Astrocyte of the hippocampus (primary cell): ENCODE data around the gene LEKR1.

Experiments
- DNase-seq: peaks from one replicate; pipeline ENCODE4 v3.0.0; 2011; ENCODE audit warnings: low read depth, low spot score

The LEKR1 gene

DNA sequence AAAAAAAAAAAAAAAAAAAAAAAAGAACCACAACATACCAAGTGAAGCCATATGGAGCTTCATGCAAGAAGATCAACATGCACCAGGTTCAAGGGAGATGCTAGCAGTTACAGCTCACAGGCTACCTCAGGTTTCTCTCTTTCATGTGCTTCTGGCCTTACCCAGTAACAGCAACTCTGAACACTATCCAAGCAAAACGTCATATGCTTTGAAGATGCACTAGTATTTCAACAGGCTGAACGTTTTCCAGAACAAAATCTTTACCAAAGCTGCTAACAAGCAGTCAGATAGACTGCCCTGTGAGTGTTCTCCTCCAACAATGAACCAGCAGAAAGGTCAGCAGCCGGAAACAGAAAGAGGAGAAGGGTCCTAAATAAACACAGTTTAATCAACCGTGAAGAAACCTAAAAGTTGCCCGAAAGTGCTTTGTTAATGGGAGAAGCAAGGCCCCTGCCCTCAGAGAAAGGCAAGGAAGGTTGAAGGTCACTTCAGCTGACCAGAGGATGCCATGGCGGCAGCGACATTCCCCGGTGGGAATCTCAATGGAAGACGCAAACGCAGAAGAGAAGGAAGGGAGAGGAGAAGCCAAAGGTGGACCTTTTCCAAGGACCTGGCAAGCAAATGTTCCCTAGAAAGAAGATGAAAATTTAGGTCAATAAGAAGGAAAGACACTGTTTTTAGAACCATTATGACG lies 253.7 kb downstream of the LEKR1 start:
- no peak for DNase-seq

DNA sequence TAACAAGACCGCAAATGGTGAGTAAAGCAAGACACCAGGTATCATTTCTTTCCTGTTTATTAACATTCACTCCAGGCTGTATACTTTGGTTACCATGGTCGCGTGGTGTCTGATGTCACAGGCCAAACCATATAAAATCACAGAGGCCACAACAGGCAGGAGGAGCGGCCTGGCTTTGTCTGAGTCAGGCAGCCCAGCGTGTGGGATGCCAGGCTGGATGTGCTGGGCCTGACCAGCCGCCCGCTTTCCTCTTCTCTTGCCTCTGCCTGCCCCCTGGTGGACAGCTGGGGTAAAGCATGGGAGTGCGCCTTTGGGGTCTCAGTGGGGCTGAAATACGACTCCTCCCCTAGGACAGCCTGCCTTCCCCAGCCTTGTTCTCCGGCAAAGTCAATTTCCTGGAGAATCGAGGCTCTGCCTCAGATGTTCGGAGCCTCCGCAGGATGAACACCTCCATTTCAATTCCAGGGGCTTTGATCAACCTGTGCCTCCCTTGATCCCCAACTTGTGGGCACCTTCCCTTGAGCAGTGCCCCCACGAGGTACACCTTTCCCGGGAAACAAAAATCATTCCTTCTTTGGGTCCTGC lies 255.6 kb downstream of the LEKR1 start:
- peak; percentile 97 for DNase-seq

DNA sequence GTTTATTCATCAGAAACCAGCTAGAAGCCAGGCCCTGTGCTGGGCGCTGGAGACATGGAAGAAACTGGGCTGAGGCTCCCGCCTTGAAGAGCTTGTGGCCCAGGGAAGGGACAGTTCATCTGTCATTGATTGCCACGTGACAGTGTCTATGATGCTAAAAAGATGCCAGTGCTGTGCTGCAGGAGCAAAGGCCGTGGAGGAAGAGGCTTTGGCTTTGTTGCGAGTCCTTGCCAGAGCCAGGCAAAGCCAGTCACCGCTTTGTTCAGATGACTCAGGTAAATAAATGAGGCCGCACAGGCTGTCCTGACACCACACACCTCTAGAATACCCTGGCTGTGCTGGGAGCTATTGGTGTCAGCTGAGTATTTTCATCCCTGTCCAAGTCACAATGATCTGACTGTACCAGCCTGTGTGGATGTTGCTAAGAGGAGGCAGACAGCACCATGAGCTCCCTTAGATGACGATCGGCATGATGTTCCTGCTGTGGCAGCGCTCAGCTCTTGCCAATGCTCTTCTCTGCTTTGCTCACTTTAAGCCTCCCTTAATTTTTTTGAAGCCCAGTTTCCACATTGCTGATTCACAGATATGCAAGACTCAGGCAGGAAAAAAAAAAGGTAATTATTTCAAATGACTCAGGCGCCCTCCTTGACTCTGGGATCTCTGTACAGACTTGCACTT lies 256.3 kb downstream of the LEKR1 start:
- DNase-seq: peak; percentile 83

DNA sequence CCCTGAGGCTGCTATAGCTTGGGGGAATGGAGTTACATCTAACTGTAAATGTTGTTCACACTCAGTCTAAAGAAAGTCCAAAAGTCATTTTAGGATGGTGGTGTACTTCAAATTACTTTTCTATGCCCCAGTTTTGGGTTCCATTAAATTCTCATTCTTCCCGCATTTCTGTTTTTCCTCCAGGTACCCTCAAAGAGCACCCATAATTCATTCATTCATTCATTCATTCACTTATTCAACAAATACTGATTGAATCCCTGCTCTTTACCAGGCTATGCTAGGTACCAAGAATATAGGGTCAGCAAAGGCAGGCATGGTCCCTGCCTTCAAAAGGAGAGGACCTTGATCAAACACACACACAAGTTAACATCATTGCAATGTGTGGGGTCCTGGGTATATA lies 257.7 kb downstream of the LEKR1 start:
- no peak for DNase-seq

DNA sequence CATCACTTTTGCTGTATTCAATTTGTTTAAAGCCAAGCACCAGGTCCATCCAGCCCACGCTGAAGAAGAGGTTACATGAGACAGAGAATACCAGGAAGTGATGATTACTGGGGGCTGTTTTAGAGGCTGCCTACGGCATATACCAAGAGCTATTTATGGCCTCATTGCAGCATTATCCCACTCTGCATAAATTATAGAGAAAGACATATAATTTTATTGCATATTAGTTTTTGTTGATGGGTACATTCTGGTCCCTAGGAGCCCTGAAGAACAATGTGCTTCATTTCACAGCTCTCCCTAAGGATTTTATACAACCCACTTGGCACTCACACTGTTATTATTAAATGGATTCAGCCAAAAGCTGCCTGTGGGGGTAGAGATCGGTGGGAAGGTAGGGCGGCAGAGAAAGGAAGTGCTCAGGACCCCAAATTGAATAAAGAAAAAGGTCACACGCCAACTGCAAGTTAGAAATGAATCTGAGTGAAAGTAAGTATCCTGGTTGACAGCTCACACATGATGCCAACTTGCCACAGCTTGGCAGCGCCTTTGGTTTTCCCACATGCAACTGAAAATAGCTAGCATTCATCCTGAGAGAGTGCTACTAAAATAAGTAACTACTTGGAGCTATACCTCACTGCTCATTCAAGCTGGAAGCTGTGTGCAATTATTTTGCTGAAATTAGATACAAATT lies 260.1 kb downstream of the LEKR1 start:
- peak; percentile 46 for DNase-seq

DNA sequence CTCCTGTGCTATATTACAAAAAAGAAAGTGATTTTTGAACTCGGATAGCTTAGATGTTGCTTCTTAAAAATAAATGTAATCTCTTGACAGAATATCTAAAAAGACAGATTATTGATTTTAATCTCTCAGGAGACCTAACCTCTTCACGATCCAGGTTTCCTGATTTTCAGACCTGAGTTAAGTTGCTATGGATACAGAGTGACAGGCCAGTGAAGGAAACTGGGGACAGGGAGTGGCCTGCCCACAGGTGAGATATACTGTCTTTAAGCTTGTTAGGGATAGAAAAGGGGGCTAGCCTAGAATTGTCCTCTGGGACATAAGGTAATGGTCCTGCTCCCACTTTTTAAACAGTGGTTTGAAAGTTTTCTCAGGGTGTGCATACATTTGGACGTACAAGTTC lies 260.6 kb downstream of the LEKR1 start:
- no peak for DNase-seq

DNA sequence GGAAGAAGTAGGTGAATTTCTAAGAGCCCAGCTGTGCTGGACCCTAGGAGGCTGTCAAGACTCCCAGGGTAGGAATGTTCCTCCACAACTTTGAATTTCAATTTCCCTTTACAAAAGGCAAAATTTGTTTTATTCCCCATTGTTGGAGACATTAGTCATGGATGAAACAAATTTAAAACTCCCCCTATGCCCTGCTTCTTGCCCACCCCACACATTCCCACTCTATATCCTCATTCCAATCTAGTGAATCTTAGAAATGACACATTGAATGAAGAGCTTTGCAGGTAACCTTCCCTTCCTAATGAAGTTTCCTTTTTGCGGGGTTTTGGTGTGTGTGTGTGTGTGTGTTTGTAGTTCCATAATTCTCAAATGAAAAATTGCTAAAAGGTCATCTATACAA lies 261.2 kb downstream of the LEKR1 start:
- peak; percentile 41 for DNase-seq

DNA sequence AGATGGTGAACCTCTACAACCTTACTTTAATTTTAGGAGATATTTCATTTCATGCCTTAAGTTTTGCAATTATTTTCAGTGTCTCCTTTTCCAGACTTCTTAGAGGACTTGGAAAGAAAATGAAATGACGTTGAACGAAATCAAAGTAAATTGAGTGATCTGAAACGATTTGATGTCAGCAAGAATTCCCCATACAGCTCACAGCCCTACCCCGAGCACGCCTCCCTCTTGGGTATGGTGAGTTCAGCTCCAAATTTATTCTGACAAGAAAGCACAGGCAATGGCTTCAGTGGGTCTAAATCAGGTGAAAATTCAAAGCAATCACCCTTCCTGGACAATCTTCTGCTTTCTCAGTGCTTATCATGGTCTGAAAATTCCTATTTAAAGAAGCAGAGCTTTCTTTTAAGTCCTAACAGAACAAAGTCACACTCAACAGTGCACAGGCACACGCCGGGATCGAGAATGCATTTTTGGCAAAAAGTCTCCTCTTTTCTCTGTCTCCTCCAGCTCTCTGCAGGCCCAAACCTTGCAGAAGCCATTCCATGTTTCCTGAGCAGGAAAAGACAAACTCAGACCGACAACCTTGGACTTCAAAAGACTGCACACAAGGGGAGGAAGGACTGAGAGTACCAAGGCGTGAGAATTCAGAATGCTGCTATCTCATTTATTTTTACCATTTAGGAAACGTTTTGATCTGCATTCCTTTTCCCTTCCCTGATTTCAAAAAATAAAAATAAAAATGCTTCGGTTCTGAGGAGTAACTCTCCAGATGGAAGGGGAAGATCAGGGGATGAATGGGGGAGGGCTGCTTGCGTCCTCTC lies 261.8 kb downstream of the LEKR1 start:
- peak; percentile 43 for DNase-seq

DNA sequence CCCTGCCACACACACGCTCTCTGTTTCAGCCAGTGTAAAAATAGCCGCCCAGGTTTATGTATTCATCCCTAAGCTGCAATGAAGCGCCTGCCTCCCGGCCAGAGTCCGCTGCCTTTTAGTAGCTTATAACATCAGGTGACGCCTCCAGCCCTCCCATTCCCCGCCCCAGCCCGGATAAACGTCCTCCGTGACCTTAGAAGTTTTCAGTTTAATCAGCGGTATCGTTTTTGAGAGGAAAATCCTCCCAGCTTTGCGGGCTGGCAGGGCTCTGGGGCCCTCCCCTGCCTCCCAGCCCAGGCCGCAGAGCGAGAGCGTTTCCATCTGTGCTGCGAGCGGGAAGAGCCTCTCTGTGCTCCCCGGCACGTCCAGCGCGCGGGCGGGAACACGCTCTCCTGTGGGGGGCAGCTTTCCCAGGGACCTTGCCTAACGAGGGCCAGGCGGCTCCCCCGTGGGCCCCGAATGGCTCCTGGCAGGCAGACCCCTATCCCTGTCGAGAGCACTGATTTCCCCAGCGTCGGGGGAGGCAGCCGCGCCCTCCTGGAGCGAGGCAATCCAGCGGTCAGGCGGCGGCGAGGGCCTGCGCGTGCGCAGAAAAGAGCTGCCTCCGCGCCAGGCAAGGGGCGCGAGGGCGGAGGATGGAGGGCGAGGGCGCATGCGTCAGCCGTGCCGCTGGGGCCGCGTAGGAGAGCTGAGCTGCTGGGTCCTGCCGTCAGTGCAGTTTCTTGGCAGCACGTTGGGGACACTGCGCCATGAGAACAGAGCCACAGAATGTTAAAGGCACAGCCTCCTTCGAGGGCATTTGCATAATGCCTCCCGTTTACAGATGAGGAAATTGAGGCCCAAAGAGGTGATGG lies 262.7 kb downstream of the LEKR1 start:
- peak; percentile 99 for DNase-seq

DNA sequence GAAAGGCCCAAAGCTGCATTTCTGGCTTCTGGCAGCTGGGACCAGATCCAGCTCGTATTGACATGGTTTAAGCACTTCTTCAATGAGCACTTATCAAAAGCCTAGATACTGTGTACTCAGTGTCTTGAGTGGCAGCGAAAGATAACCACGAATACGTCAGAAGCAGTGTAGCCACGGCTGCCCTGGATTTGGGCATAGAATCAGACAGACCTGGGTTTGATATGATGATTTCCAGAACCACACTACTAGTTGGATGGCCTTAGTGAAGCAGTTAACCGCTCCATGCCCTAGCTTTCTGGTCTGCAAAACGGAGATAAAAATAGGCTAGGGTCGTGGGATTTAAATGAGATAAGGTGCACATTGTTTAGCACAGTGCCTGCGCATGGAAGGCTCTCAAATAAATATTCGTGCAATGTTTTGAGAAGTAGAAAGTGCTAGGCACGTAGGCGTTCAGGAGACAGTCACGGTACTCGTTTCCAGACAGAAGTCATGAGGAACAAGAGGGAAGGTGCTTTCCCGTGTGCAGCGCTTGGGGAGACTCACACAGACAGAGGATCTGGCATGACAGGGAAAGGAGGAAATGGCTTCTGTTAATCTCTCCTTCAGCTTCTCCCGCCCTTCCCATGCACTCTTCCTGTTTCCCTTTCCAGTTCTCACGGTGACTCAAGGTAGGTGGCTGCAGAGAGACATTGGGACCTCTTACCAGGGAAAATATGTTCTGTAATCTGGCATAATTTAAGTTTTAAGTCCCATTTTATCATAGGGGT lies 263.5 kb downstream of the LEKR1 start:
- no peak for DNase-seq

DNA sequence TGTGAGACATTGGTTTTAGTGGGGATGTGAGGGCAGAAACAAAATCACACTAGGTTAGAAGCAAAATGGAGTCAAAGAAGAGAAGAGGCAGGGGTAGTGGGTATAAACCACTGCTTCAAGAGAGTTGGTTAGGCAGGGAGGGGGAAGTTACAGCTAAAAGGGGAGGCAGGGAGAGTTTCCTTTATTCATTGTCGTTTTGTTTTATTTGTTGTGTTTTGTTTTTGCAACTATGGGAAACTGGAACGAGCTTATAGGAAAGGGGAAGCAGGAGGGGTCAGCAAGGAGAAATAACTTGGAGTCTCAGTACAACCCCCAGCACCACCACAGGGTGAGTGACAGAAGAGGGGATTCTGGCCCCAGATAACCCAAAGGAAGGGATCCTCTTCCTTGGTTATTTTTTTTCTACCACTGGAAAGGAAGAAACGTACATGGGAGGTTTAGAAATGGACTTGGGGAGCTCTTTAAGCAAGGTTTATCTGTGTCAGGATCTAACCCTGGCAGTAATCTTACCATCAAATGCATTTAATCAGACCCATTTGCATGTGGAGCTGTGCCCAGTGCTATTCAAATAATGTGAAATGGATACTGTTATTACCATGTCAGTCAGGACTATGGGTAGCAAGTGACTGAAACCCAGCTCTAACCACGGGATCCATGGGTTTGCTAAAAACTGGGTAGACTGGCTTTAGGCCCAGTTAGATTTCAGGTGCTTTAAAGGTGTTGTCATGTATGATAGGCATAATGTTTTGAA lies 265.1 kb downstream of the LEKR1 start:
- DNase-seq: no peak

DNA sequence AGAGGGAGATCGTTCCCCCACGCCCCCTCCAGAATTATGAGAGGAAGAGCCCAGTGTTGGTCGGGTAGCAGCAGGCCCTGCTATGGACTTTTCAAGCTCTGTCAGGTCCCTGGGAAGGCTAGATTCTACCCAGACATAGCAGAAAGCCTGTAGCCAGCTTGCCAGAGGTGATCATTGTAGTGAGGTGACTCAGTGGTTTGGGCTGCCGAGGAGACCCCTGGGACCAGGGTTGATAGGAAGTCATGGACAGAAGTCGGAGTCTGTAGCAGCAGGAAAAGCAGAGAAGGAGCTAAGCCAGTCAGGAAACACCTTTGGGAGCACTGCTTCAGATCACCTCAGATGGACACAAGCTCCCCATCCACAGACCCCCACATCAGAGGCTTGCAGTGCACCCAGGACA lies 266.1 kb downstream of the LEKR1 start:
- DNase-seq: peak; percentile 23

DNA sequence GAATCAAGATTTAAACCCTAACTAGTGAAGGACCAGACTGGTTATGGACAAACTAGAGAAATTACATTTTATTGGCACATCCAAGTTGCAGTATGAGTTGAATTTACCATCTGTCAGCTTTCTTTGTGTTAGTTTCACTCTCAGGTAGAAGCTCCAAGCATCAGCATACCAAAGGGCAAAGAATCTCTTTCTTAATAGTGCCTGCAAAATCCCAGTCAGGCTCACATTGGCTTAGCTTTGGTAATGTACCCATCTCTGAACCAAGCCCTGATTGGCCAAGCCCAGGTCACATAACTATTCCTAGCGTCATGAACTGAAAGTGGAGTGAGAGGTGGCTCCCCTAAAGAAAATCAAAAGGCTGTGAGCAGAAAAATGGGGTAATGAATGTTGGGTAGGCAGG lies 266.9 kb downstream of the LEKR1 start:
- no peak for DNase-seq

DNA sequence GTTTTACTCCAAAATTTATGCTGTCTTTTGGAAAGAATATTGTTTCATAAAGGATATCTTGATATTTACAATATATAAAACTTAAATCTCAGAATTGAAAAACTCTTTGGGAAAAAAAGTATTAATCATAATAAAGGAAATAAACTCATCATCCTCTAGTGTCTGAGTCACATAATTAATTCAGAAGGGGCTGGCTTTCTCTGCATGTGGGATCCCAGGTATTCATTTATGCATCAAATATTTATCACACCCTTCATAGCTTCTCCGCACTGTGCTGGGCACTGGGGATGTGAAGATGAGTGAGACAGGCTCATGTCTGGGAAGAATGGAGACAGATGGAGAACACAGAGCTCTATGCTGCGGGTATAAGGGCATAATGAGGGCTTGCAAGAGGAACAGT lies 268.1 kb downstream of the LEKR1 start:
- no peak for DNase-seq

DNA sequence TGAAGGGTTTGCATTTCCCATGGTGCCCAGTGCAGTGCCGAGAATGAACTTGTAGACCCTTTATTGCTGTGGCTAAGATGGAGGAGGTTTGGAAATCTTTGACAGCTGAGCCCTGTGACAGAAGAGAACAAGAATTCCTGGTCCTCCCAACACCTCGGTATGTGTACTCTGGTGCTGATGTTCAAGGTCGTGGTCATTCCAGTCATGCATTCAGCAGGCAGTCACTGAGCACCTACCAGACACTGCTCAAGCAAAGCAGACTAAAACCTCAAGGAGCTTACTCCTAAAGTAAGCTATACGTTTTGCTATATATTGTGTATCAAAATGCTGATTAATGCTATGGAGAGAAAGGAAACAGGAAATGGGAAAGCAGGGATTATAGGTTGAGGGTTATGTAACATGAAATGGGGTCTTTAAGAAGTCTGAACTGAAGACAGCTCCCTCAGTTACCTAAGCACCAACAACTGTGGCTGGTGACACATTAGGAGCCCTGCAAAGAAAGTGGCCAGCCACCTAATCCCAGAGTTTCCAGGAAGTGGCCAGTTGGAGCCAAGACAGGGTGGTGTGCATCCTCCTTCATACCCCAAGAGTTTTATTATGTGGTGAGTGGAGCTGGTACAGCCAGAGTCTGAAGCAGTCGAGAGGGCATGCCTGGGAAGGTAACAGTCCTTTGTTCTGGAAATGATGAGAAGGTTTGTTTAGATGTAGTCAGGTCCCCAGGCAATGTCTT lies 268.8 kb downstream of the LEKR1 start:
- peak; percentile 44 for DNase-seq
